ENCODE measurements around the gene PCDHGA3.

PCDHGA3 gene

GRCh38 chr5:141351591-141351990 lies 8.0 kb downstream of the PCDHGA3 start:
- H3K4me3 ChIP-seq (ENCODE audit: low read depth, low read length) = no peak overlapping the region
- no peak for DNase-seq (ENCODE audit: low read depth)
- TF ChIP-seq CTCF (conservative IDR thresholded peaks at IDR 0.05; ENCODE audit: low read depth, low read length) = no peak

GRCh38 chr5:141354900-141355469 lies 11.4 kb downstream of the PCDHGA3 start, which contains the start of gene PCDHGA4:
TSS of gene PCDHGA4 (plus strand) at chr5:141355021. CDS start at chr5:141355108, 87 bp downstream.
- DNase-seq (ENCODE audit: low read depth) = no peak
- TF ChIP-seq CTCF (conservative IDR thresholded peaks at IDR 0.05; ENCODE audit: low read depth, low read length) = peak; percentile 43
- H3K4me3 ChIP-seq (ENCODE audit: low read depth, low read length) = peak within 1 kb of the TSS; percentile 39

DNA sequence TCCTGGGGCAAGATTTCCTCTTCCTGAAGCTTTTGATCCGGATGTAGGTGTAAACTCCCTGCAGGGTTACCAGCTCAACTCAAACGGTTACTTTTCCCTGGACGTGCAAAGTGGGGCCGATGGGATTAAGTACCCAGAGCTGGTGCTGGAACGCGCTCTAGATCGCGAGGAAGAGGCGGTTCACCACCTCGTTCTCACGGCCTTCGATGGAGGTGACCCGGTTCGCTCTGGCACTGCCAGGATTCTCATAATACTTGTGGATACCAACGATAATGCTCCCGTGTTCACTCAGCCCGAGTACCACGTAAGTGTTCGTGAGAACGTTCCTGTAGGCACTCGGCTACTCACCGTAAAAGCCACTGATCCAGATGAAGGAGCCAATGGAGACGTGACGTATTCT lies 12.0 kb downstream of the PCDHGA3 start:
- H3K4me3 ChIP-seq (ENCODE audit: low read depth, low read length) = no peak overlapping the region
- no peak for TF ChIP-seq CTCF (conservative IDR thresholded peaks at IDR 0.05; ENCODE audit: low read depth, low read length)
- DNase-seq (ENCODE audit: low read depth) = no peak

GRCh38 chr5:141356133-141356532 lies 12.5 kb downstream of the PCDHGA3 start:
- H3K4me3 ChIP-seq (ENCODE audit: low read depth, low read length) = no peak overlapping the region
- no peak for DNase-seq (ENCODE audit: low read depth)
- no peak for TF ChIP-seq CTCF (conservative IDR thresholded peaks at IDR 0.05; ENCODE audit: low read depth, low read length)

DNA sequence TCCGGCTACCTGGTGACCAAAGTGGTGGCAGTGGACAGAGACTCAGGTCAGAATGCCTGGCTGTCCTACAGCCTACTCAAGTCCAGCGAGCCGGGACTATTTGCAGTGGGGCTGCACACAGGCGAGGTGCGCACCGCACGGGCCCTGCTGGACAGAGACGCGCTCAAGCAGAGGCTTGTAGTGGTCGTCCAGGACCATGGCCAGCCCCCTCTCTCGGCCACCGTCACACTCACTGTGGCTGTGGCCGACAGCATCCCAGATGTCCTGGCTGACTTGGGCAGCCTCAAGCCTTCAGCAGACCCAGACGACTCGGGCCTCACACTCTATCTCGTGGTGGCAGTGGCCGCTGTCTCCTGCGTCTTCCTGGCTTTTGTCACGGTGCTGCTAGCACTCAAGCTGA lies 13.3 kb downstream of the PCDHGA3 start:
- DNase-seq (ENCODE audit: low read depth) = no peak
- H3K4me3 ChIP-seq (ENCODE audit: low read depth, low read length) = no peak overlapping the region
- no peak for TF ChIP-seq CTCF (conservative IDR thresholded peaks at IDR 0.05; ENCODE audit: low read depth, low read length)

DNA sequence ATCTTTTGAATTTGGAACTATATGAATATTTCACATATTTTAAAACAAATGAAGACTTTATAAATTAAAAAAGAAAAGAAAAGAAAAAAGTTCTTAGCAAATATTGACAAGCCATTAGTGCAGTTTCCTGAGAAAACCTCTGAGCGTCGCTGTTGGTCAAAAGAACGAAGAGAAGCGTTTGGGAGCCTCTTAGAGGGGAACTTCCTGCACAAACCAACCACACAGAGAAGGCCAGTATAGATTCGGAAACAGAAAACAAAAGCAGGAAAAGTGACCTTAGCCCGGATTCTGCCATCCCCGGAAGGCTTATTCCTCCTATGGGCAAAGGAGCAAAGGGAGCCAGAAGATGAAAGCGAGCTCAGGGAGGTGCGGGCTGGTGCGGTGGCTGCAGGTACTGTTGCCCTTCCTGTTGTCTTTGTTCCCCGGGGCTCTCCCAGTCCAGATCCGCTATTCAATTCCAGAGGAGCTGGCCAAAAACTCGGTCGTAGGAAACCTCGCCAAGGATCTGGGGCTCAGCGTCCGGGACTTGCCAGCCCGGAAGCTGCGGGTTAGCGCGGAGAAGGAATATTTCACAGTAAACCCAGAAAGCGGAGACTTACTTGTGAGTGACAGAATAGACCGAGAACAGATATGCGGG lies 16.3 kb downstream of the PCDHGA3 start, which contains the start of gene PCDHGB2:
Gene PCDHGB2 (plus strand): TSS at position 205 of the 637 bp plus-strand sequence. CDS start 142 bp downstream, at position 347.
- peak; percentile 34 for TF ChIP-seq CTCF (conservative IDR thresholded peaks at IDR 0.05; ENCODE audit: low read depth, low read length)
- H3K4me3 ChIP-seq (ENCODE audit: low read depth, low read length) = peak within 1 kb of the TSS; percentile 32
- DNase-seq (ENCODE audit: low read depth) = peak; percentile 40

GRCh38 chr5:141360685-141361084 lies 17.1 kb downstream of the PCDHGA3 start:
- no peak overlapping the region for H3K4me3 ChIP-seq (ENCODE audit: low read depth, low read length)
- DNase-seq (ENCODE audit: low read depth) = no peak
- TF ChIP-seq CTCF (conservative IDR thresholded peaks at IDR 0.05; ENCODE audit: low read depth, low read length) = no peak
